ENCODE results near the gene NKX1-1.

GRCh38 chr4:1419708-1420107 lies 13.5 kb upstream of the NKX1-1 start:
- no peak for TF ChIP-seq SIN3A (IDR thresholded peaks at IDR 0.05; ENCODE audit: borderline replicate concordance, insufficient read depth, low read length)
- no peak for TF ChIP-seq POLR2AphosphoS5 (IDR thresholded peaks at IDR 0.05; ENCODE audit: low read depth, low read length)
- TF ChIP-seq REST (IDR thresholded peaks at IDR 0.05; ENCODE audit: insufficient read depth in 1 of 2, low read depth in 2 of 2, low read length in 2 of 2) = no peak
